ENCODE results near the gene SUFU. TPM values are rescaled to one million over a fixed set of nuclear protein-coding genes. Genes with fewer than 3 reads are reported as not detected.

SUFU gene
- total RNA-seq, 1 donor from 2014 or later, result 19.9 TPM

DNA sequence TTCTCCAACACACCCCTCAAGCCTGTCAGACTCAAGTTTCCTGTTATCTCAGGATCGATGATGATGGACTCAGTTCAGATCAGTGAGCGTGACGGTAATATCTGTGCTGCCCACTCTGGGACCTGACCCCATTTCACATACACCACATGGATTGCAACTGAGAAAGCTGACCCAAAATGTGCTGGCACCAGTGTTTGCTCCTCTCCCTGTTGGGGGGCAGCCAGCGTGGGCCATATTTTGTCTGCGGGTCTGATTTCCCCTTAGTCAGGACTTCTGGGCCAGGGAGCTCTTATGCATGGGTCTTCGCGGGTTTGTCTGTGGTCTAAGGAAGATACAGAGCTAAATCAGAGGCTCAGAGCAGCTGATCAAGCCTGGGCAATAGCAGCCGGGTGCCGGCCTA, 97.9 kb downstream of the SUFU start:
- DNase-seq, result no peak
- Mint-ChIP-seq H3K27me3 (ENCODE audit: unreplicated experiment) (peaks cover 3% of the 10 kb centered on the region), H3K9me3 (ENCODE audit: unreplicated experiment) (peaks cover 8% of the 10 kb centered on the region), H3K4me3 (ENCODE audit: unreplicated experiment) (no peak overlapping the region), H3K27ac (ENCODE audit: unreplicated experiment) (no peak overlapping the region), H3K36me3 (ENCODE audit: unreplicated experiment) (peaks cover 9% of the 10 kb centered on the region), H3K4me1 (ENCODE audit: low read depth, unreplicated experiment) (peaks cover 4% of the 10 kb centered on the region)
- TF ChIP-seq, protein P1, sequence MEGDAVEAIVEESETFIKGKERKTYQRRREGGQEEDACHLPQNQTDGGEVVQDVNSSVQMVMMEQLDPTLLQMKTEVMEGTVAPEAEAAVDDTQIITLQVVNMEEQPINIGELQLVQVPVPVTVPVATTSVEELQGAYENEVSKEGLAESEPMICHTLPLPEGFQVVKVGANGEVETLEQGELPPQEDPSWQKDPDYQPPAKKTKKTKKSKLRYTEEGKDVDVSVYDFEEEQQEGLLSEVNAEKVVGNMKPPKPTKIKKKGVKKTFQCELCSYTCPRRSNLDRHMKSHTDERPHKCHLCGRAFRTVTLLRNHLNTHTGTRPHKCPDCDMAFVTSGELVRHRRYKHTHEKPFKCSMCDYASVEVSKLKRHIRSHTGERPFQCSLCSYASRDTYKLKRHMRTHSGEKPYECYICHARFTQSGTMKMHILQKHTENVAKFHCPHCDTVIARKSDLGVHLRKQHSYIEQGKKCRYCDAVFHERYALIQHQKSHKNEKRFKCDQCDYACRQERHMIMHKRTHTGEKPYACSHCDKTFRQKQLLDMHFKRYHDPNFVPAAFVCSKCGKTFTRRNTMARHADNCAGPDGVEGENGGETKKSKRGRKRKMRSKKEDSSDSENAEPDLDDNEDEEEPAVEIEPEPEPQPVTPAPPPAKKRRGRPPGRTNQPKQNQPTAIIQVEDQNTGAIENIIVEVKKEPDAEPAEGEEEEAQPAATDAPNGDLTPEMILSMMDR (IDR thresholded peaks at IDR 0.05; ENCODE audit: partially characterized antibody, unreplicated experiment), result no peak

DNA sequence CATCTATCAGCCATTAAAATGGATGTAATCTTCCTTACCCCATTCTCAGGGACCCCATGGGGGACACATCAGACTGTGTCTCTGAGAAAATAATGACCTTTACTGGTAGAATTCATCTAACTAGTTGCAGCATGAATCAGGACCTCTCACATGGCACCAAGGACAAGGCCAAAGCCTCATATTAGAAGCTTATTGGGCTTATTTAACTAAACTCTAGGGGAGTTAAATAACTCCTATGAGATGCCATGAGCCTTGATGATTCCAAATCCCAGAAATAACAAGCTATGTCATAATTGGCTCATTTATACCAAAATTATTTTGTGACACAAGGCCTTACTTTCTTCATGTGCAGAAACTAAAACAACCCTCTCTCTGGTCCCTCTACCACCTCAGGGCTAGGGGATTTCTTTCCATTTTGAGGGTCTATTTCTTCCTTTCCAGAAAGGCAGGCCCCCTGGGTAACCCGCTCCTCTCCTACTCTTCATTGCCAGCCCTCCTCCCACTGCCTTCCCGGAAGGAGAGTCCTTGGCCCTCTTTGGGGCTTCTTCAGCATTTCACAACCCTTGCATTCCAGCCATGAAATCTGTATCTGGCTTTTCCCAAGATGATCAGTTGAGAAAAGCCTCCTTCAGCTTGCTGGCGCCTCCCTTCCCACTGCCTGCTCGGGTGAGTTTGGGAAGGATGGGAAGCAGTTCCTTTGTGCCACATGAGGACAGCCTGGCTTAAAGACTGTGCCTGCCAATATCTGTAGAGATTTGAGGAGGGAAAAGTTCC, 98.7 kb downstream of the SUFU start:
- Mint-ChIP-seq H3K27ac (ENCODE audit: unreplicated experiment) (no peak overlapping the region), H3K4me1 (ENCODE audit: low read depth, unreplicated experiment) (peaks cover 4% of the 10 kb centered on the region), H3K36me3 (ENCODE audit: unreplicated experiment) (peaks cover 5% of the 10 kb centered on the region), H3K27me3 (ENCODE audit: unreplicated experiment) (peaks cover 3% of the 10 kb centered on the region), H3K9me3 (ENCODE audit: unreplicated experiment) (peaks cover 10% of the 10 kb centered on the region), H3K4me3 (ENCODE audit: unreplicated experiment) (peak overlapping the region; percentile 38)
- TF ChIP-seq, protein P1 (IDR thresholded peaks at IDR 0.05; ENCODE audit: partially characterized antibody, unreplicated experiment), result no peak
- no peak for DNase-seq

DNA sequence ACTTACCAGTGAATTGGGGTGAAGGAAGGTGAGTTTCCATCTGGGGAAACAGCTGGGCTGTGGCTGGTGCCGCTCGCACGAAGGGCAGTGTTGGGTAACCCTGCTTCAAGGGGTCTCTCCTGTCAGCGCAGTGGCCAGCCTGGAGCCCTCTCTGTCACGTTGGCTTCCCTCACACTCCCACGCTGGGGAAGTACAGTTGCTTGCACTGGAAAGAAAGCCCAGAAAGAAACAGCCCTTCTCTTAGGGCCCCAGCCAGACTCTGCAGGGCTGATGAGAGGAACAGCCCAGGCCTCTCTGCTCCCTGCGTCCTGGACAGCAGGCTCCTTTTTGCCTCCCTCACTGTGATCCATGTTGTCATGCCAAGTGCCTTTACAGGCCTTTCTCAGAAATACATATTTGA, 100.2 kb downstream of the SUFU start:
- no peaks in the 10 kb centered on the region for H3K36me3 Mint-ChIP-seq (ENCODE audit: unreplicated experiment)
- TF ChIP-seq, protein P1 (IDR thresholded peaks at IDR 0.05; ENCODE audit: partially characterized antibody, unreplicated experiment), result no peak
- peaks cover 3% of the 10 kb centered on the region for H3K27me3 Mint-ChIP-seq (ENCODE audit: unreplicated experiment)
- peaks cover 4% of the 10 kb centered on the region for H3K4me1 Mint-ChIP-seq (ENCODE audit: low read depth, unreplicated experiment)
- no peak overlapping the region for H3K27ac Mint-ChIP-seq (ENCODE audit: unreplicated experiment)
- no peak overlapping the region for H3K4me3 Mint-ChIP-seq (ENCODE audit: unreplicated experiment)
- no peak for DNase-seq
- peaks cover 5% of the 10 kb centered on the region for H3K9me3 Mint-ChIP-seq (ENCODE audit: unreplicated experiment)

DNA sequence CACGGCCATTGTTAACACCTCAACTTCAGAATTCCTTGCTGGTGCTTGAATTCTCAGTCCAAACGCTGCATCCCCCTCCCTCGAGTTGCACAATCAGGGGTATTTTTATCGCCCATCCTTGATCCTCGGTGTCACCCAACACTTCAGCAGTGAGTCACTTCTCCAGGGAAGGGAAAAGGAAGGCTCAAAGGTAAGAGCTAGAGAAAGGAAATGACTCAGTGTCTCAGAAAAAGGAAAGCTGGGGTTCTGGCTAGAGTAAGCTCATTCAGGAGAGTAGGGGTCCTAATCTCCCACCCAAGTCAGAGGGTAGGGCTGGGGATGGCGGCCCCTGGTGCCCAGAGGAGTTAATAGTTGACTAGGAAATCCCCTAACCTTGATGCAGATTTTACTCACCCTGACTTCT, 100.7 kb downstream of the SUFU start:
- peaks cover 5% of the 10 kb centered on the region for H3K9me3 Mint-ChIP-seq (ENCODE audit: unreplicated experiment)

DNA sequence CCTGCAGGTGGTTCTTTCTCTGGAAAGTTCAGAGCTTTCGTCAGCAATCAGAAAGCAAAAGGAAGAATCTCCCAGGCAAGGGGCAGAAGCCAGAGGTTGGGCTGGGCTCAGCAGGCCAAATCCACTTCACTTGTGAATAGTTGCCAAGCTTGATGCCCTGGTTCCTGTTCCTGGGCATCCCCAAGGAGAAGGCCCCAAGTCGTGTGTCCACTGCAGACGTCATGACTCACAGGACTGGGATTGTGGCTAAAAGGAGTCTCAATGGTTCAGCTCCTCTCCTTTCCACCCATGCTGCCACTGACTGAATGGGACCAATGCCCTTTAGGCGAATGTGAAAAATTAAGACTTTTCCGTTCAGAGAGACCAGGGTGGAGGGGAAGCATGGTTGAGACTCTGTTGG, 101.9 kb downstream of the SUFU start:
- H3K36me3 Mint-ChIP-seq (ENCODE audit: unreplicated experiment), result no peaks in the 10 kb centered on the region
- peaks cover 5% of the 10 kb centered on the region for H3K9me3 Mint-ChIP-seq (ENCODE audit: unreplicated experiment)
- DNase-seq, result no peak
- no peak overlapping the region for H3K4me3 Mint-ChIP-seq (ENCODE audit: unreplicated experiment)
- H3K4me1 Mint-ChIP-seq (ENCODE audit: low read depth, unreplicated experiment), result peaks cover 4% of the 10 kb centered on the region
- TF ChIP-seq, protein P1 (IDR thresholded peaks at IDR 0.05; ENCODE audit: partially characterized antibody, unreplicated experiment), result no peak
- no peak overlapping the region for H3K27ac Mint-ChIP-seq (ENCODE audit: unreplicated experiment)
- H3K27me3 Mint-ChIP-seq (ENCODE audit: unreplicated experiment), result no peaks in the 10 kb centered on the region

More for the DNA sequence above, 100.7 kb downstream of the SUFU start:
- DNase-seq, result no peak
- H3K4me3 Mint-ChIP-seq (ENCODE audit: unreplicated experiment), result no peak overlapping the region
- TF ChIP-seq, protein P1 (IDR thresholded peaks at IDR 0.05; ENCODE audit: partially characterized antibody, unreplicated experiment), result no peak
- no peaks in the 10 kb centered on the region for H3K36me3 Mint-ChIP-seq (ENCODE audit: unreplicated experiment)
- H3K4me1 Mint-ChIP-seq (ENCODE audit: low read depth, unreplicated experiment), result peaks cover 4% of the 10 kb centered on the region
- H3K27ac Mint-ChIP-seq (ENCODE audit: unreplicated experiment), result no peak overlapping the region
- peaks cover 3% of the 10 kb centered on the region for H3K27me3 Mint-ChIP-seq (ENCODE audit: unreplicated experiment)
